Measurements from ENCODE around the gene RCE1.
A peak's percentile ranks its signal among the peaks of the same experiment; 100 is the strongest.

Gene RCE1

DNA sequence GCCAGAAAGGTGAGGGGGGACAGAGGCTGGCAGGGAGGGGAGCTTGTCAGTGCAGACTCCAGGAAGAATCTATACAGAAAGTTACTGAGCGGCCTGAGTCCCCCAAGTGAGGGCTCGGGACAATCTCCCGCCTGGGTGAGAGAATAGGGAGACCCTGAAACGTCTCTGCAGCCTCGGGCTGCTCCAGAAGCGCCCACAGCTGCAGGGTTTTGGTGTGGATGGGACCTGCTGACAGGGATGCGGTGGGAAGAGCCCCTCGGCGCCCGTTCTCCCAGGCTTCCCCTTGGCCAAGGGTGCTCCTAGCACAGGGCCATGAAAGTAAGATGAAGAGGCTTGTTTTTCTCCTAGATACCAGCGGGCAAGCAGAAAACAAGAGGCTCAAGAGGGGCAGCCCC lies 743 bp upstream of the RCE1 start:
- peaks cover 45% of the 10 kb centered on the region for H3K79me2 ChIP-seq (ENCODE audit: insufficient read depth, low read depth)
- peak overlapping the region; percentile 96 for H3K4me2 ChIP-seq
- H3K9ac ChIP-seq: peak overlapping the region; percentile 98
- 0 out of 2 replicates have a peak overlapping the region, but pooled peaks have one; percentile 15 for H2AFZ ChIP-seq (ENCODE audit: low read depth)
- H3K4me1 ChIP-seq (ENCODE audit: low read depth, poor library complexity, severe bottlenecking): peaks cover 17% of the 10 kb centered on the region
- no peaks in the 10 kb centered on the region for H4K20me1 ChIP-seq (ENCODE audit: insufficient read depth)
- no peaks in the 10 kb centered on the region for H3K36me3 ChIP-seq (ENCODE audit: insufficient read depth)
- peak overlapping the region; percentile 89 for H3K27ac ChIP-seq
- no peak overlapping the region for H3K4me3 ChIP-seq (IDR thresholded peaks at IDR 0.05; ENCODE audit: insufficient read depth, low read depth, low read length)
- no peak for TF ChIP-seq CTCF (conservative IDR thresholded peaks at IDR 0.05; ENCODE audit: low read depth, low read length)
- H3K27me3 ChIP-seq (ENCODE audit: insufficient read depth, low read depth): no peaks in the 10 kb centered on the region

GRCh38 chr11:66843776-66844495 lies 695 bp downstream of the RCE1 start:
- Histone ChIP-seq H3K79me2 (ENCODE audit: insufficient read depth, low read depth) (peaks cover 45% of the 10 kb centered on the region), H3K4me2 (peak overlapping the region; percentile 96), H3K36me3 (ENCODE audit: insufficient read depth) (no peaks in the 10 kb centered on the region), H3K9ac (peak overlapping the region; percentile 98), H4K20me1 (ENCODE audit: insufficient read depth) (no peaks in the 10 kb centered on the region), H3K27ac (peak overlapping the region; percentile 89; the same call in 1 of the 2 replicates), H3K4me3 (IDR thresholded peaks at IDR 0.05; ENCODE audit: insufficient read depth, low read depth, low read length) (peak overlapping the region; percentile 35), H3K4me1 (ENCODE audit: low read depth, poor library complexity, severe bottlenecking) (peaks cover 17% of the 10 kb centered on the region), H2AFZ (ENCODE audit: low read depth) (peak overlapping the region; percentile 92), H3K27me3 (ENCODE audit: insufficient read depth, low read depth) (no peaks in the 10 kb centered on the region)
- no peak for TF ChIP-seq CTCF (conservative IDR thresholded peaks at IDR 0.05; ENCODE audit: low read depth, low read length)

- H3K4me2 ChIP-seq: peak overlapping the region; percentile 96; the same call in 1 of the 2 replicates
- H4K20me1 ChIP-seq (ENCODE audit: insufficient read depth): no peaks in the 10 kb centered on the region
- H3K27ac ChIP-seq: no peak overlapping the region
- no peaks in the 10 kb centered on the region for H3K36me3 ChIP-seq (ENCODE audit: insufficient read depth)
- TF ChIP-seq CTCF (conservative IDR thresholded peaks at IDR 0.05; ENCODE audit: low read depth, low read length): no peak
- H3K79me2 ChIP-seq (ENCODE audit: insufficient read depth, low read depth): peaks cover 45% of the 10 kb centered on the region
- no peaks in the 10 kb centered on the region for H3K27me3 ChIP-seq (ENCODE audit: insufficient read depth, low read depth)
- H3K9ac ChIP-seq: no peak overlapping the region; the same call in 1 of the 2 replicates
- H3K4me1 ChIP-seq (ENCODE audit: low read depth, poor library complexity, severe bottlenecking): peaks cover 17% of the 10 kb centered on the region
- no peak overlapping the region for H2AFZ ChIP-seq (ENCODE audit: low read depth)
- H3K4me3 ChIP-seq (IDR thresholded peaks at IDR 0.05; ENCODE audit: insufficient read depth, low read depth, low read length): no peak overlapping the region
Measured at GRCh38 chr11:66844496-66845142, 1.4 kb downstream of the RCE1 start.

DNA sequence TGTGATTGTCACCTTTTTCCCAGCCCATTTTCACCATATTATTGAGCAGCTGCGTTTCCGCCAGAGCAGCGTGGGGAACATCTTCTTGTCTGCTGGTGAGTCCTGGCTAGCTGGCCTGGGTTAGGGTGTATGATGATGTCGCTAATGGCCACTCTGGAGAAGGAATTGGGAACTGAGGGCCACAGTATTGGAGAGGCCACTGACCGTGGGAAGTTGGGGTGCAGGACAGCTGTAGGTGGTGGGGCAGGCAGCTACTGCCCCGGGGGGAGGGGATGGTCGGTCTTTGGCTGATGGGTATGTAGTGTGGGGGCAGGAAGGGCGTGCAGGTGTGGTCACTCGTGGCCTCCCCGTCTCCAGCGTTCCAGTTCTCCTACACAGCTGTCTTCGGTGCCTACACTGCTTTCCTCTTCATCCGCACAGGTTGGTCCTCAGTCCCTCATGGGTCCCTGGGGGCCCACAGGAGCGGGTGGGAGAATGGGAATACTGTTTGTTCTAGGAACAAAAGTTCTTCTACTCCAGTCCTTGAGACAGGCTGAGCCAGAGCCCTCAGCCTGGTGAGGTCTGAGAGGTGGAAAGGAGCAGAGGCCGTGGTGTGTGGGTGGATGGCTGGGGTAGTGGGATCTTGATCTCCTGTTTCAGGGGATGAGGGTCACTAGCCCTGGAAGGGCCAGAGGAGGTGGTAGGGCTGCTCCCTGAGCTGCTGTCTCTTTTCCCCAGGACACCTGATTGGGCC lies 2.1 kb downstream of the RCE1 start:
- H3K4me3 ChIP-seq (IDR thresholded peaks at IDR 0.05; ENCODE audit: insufficient read depth, low read depth, low read length): no peak overlapping the region
- no peaks in the 10 kb centered on the region for H4K20me1 ChIP-seq (ENCODE audit: insufficient read depth)
- H2AFZ ChIP-seq (ENCODE audit: low read depth): no peak overlapping the region
- H3K9ac ChIP-seq: no peak overlapping the region
- no peak overlapping the region for H3K27ac ChIP-seq
- no peak for TF ChIP-seq CTCF (conservative IDR thresholded peaks at IDR 0.05; ENCODE audit: low read depth, low read length)
- H3K27me3 ChIP-seq (ENCODE audit: insufficient read depth, low read depth): no peaks in the 10 kb centered on the region
- H3K36me3 ChIP-seq (ENCODE audit: insufficient read depth): no peaks in the 10 kb centered on the region
- peaks cover 42% of the 10 kb centered on the region for H3K79me2 ChIP-seq (ENCODE audit: insufficient read depth, low read depth)
- no peak overlapping the region for H3K4me2 ChIP-seq
- peaks cover 17% of the 10 kb centered on the region for H3K4me1 ChIP-seq (ENCODE audit: low read depth, poor library complexity, severe bottlenecking)

Measured in KMS-11 (cell line).